ENCODE measurements around the gene LIMK2. TPM values are rescaled to one million over a fixed set of nuclear protein-coding genes. Genes with fewer than 3 reads are reported as not detected.
"Not testable (repeated sequence)": the region's sequence is repeated elsewhere in the genome, so short reads cannot be mapped to it uniquely, and the experiment has no call there.

LIMK2 gene
- polyA plus RNA-seq, 3 donors: 50.5 to 63.0 (median 54.6) TPM

DNA sequence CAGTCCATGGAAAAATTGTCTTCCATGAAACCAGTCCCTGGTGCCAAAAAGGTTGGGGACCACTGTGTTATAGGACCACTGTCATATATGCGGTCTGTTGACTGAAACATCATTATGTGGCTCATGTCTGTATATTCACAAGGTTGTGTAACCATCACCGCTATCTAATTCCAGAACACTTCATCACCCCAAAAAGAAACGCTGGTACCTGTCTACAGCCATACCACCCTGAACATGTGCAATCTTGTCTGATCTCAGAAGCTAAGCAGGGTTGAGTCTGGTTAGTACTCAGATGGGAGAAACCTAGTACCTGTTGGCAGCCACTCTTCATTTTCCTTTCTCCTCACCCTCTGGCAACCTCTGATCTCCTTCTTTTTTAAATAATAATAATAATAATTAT, 93.1 kb downstream of the LIMK2 start:
- no peak for DNase-seq (ENCODE audit: extremely low read depth in 1 of 11, low read depth in 9 of 11, low spot score in 4 of 11)

DNA sequence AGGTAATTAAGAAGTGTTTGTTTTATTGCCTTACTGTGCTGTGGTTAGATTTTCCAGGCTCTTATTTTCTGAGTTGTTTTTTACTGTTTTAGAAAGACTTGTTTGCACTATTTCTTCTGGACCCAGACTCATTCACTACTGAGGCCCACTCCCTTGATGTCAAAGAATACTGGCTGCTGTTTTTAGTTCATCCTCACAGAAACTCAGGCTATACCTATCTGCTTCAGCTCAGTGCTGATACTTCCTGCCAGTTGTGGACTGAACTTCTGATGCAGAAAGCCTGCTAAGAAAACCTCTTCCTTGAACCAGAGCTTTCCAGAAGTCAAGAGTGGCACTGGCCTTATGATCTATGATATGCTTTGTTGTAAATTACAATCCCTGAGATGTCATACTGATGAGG, 96.1 kb downstream of the LIMK2 start:
- DNase-seq (ENCODE audit: extremely low read depth in 1 of 11, low read depth in 9 of 11, low spot score in 4 of 11): no peak

DNA sequence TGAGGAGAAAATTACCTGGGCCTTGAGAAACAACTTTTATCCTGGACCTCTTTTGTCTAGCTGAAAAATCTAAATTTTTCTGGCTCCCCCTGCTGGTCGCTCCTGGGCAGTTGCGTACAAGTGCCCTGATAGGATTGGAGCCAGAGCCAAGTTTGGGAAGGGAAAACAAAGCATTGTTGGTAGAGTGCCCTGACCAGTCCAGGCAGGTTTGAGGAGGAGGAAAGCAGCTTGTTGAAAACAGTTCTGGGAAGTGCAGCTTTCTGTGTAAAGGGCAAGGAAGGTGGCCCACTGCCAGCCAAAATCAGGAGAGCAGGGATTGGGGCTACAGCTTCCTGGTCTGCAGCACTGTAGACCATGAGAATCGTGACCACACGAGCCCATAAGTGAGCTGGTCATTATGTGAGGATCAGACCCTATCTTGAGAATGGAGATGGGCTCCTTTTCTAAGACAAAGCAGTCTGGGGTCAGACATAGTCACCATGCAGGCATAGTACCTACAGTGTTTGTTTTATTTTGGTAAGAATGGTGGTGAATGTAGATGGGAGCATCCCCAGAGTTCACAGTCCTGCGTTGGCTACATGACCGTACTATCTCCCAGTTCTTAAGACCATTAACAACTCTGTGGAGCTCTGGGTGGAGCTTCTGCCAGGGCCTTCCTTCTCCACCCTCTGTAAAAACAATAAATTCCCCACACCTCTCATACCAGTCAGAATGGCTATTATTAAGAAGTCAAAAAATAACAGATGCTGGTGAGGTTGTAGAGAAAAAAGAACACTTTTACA, 101.5 kb downstream of the LIMK2 start:
- peak; percentile 22 to 75 (median 57) for DNase-seq (ENCODE audit: extremely low read depth in 1 of 11, low read depth in 9 of 11, low spot score in 4 of 11)

DNA sequence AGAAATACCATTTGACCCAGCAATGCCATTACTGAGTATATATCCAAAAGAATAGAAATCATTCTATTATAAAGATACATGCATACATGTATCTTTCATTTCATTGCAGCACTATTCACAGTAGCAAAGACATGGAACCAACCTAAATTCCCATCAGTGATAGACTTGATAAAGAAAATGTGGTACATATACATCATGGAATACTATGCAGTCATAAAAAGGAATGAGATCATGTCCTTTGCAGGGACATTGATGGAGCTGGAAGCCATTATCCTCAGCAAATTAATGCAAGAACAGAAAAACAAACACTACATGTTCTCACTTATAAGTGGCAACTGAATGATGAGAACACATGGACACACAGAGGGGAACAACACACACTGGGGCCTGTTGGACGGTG, 102.1 kb downstream of the LIMK2 start:
- not testable (repeated sequence) for DNase-seq (ENCODE audit: extremely low read depth in 1 of 11, low read depth in 9 of 11, low spot score in 4 of 11)

DNA sequence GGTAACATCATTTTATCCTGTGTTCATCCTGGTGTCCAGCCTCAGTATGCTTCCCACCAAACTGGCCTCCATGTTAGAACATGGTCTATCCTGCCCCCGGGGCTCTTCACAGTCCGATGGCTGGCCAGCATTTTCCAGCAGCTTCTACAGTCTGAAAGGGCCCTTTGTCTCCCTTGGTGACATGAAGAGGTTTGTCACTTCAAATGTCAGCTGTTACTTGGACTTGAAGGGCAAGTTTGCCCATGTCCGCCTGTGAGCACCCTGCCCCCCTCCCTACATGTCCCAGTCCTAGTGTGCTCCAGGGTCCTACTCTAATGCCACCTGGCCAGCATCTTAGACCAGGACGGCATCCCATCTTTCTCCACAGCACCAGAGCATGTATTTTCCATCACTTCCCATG, 109.3 kb downstream of the LIMK2 start:
- no peak for DNase-seq (ENCODE audit: extremely low read depth in 1 of 11, low read depth in 9 of 11, low spot score in 4 of 11)

DNA sequence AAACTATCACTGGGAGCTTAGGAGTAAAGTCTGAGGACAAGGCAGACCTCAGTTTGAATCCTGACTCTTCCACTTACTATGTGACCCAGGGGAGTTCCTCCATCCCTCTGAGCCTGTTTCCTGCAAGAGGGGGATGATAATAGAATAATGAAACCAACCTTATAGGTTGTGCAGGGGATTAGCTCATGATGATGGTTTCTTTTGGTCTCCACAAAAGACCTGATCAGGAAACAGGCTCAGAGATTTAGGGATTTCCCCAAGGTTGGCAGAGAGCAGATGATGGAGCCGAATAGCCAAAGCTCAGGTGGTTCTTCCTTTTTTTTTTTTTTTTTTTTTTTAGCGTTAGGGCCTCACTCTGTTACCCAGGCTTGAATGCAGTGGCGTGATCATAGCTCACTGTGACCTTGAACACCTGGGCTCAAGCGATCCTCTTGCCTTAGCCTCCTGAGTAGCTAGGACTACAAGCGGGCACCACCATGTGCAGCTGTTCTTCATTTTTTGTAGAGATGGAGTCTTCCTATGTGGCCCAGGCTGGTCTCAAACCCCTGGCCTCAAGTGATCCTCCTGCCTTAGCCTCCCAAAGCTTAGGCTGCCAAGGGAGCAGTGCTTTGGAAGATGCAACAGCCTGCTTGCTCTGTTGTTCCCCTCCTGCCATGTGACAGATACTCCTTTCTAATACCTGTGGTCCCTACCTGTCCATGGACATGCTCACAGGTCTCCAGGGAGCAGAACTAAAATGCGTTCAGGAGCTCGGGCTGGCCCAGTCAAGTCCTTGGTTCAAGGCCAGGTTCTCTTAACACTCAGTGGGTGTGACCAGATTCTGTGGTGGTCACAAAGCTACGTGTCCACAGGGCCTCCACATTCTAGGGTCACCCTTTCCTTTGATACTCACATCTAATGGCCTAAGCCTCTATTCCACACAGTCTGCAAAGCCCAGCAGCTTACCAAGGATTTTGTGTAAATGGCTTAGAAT, 111.8 kb downstream of the LIMK2 start:
- DNase-seq (ENCODE audit: extremely low read depth in 1 of 11, low read depth in 9 of 11, low spot score in 4 of 11): no peak

DNA sequence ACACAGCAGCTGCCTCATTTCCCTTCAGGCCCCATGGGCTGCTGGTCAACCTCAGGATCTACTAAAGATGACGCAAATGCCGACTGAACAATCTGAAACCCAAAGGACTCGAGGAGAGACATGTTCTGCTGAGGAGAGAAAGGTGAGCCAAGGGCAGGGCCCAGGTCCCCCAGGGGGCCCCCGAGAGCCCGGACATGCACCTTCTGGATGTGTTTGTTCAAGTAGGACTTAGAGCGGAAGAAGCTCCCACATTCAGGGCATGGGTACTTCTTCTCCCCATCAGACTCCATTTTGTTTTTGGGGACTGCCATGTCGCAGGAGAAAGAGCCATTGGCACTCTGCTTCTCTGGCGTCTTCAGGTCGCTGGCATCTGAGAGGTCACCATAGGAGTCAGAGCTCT, 114.8 kb downstream of the LIMK2 start:
- no peak for DNase-seq (ENCODE audit: extremely low read depth in 1 of 11, low read depth in 9 of 11, low spot score in 4 of 11)

DNA sequence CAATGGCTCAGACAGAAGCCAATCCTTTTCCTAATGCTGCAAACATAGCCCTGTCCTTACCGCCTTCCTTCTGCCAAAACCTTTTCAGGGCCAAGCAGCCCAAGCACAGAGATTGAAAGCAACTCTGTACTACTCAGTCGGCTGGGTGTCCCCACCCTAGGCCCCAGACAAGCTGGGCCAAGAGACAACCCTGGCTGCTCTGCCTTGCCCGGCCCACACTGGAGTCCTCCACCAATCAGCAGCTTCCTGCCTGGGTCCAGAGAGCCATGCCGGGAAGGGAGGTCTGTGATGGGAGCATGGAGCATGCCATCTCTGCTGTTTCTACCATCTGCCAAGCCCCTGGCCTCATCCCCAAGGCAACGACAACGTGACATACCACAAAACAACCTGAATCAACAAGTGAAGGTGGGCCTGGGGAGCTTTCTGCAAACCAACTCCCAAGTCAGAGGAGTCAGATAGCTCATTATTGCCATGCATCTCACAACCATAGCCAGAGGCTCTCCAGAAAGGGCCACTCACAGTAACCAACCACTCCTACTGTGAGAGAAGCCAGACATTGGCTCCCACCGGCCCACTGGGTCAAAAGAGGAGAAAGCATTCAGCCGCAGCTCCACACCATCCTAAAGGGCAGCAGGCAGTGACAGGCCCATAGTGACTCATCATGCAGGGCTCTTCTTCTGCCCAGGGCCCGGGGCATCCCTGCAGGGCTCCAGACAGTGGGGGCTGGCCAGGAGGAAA, 115.9 kb downstream of the LIMK2 start:
- DNase-seq (ENCODE audit: extremely low read depth in 1 of 11, low read depth in 9 of 11, low spot score in 4 of 11): no peak

DNA sequence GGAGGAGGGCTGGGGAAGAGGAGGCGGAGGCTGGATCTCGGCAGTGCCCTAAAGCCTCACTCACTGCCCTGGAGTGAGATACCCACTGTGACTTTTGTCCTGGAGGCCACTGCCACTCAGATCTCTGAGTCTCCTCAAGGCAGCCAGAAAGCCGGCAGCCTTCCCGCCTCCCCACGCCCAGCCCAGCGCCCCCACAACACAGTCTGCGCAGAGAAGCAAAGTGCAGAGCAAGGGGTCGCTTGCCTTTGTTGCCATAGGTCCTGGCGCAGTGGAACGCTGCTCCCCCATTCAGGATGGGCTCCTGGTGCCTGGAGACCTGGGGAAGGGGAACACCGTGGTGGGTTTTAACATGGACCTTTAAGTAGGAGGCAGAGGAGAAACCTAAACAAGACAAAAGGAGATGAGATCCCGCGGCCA, 116.5 kb downstream of the LIMK2 start:
- DNase-seq (ENCODE audit: extremely low read depth in 1 of 11, low read depth in 9 of 11, low spot score in 4 of 11): no peak

DNA sequence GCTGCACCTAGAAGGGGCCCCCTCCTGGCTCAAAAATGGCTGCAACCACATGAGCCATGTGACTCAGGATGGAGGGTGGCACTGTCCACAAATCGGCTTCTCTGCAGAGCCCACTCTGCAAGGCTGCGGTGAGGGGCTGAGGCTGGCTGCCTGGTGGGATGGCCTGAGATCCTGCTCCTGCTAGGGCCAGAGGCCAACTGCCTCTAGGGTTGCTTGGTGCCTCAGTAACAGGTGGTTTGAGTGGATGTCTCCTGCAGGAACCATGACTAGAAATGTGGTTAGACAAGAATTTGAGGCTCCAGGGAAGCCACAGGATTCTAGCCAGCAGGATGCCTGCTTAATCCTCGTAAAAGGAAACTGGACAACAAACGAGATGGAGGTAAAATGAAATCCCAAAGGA, 116.9 kb downstream of the LIMK2 start:
- DNase-seq (ENCODE audit: extremely low read depth in 1 of 11, low read depth in 9 of 11, low spot score in 4 of 11): no peak

Other genes starting within 250 kb of the LIMK2 start
- 10 to 100 TPM; 34.7 to 37.7 (median 36.8) TPM for gene MORC2, start 243.5 kb upstream of the LIMK2 start, polyA plus RNA-seq (ENCODE audit: insufficient read length in 3 of 3)
- 100 to 1,000 TPM; 207 to 231 (median 211) TPM for gene TUG1, start 243.0 kb upstream of the LIMK2 start, polyA plus RNA-seq (ENCODE audit: insufficient read length in 3 of 3)
- 10 to 100 TPM; 31.1 to 53.1 (median 49.2) TPM for gene SMTN, start 131.0 kb upstream of the LIMK2 start, polyA plus RNA-seq (ENCODE audit: insufficient read length in 3 of 3)
- 10 to 100 TPM in 2 of 3 donors, 1 to 10 TPM in 1; 5.6 to 14.7 (median 11.0) TPM for gene SELENOM, start 104.7 kb upstream of the LIMK2 start, polyA plus RNA-seq (ENCODE audit: insufficient read length in 3 of 3)
- gene INPP5J, start 89.3 kb upstream of the LIMK2 start, polyA plus RNA-seq (ENCODE audit: insufficient read length in 3 of 3): 1 to 10 TPM; 3.6 to 5.4 (median 4.1) TPM
- under 1 TPM; 0.06 to 0.22 (median 0.11) TPM for gene PLA2G3, start 71.8 kb upstream of the LIMK2 start, polyA plus RNA-seq (ENCODE audit: insufficient read length in 3 of 3)
- 10 to 100 TPM; 50.7 to 51.5 (median 50.7) TPM for gene RNF185, start 52.1 kb upstream of the LIMK2 start, polyA plus RNA-seq (ENCODE audit: insufficient read length in 3 of 3)
- 10 to 100 TPM; 10.0 to 16.0 (median 10.2) TPM for gene PIK3IP1, start 80.2 kb downstream of the LIMK2 start, polyA plus RNA-seq (ENCODE audit: insufficient read length in 3 of 3)
- gene PATZ1, start 134.0 kb downstream of the LIMK2 start, polyA plus RNA-seq (ENCODE audit: insufficient read length in 3 of 3): 10 to 100 TPM; 71.6 to 79.6 (median 71.7) TPM
- 10 to 100 TPM; 77.4 to 94.7 (median 85.9) TPM for gene DRG1, start 187.3 kb downstream of the LIMK2 start, polyA plus RNA-seq (ENCODE audit: insufficient read length in 3 of 3)

Data from renal cortex interstitium (tissue), 11 donors.